Vagina (tissue), 2 donors: ENCODE data around the gene PIP5K1B. TPM values are rescaled to one million over a fixed set of nuclear protein-coding genes. Genes with fewer than 3 reads are reported as not detected.
"Not testable (repeated sequence)": the region's sequence is repeated elsewhere in the genome, so short reads cannot be mapped to it uniquely, and the experiment has no call there.

Source experiments
- DNase-seq, 2 donors: peaks; one replicate each; pipeline ENCODE4 v3.0.0-alpha.2; 2017; ENCODE audit errors: extremely low spot score in 2 of 2
- H3K27ac ChIP-seq: fragments of 200-600 bp; sonication (generic); one replicate; pipeline ENCODE4 v1.5.1; 2019
- H3K27me3 ChIP-seq: fragments of 200-600 bp; sonication (generic); one replicate; pipeline ENCODE4 v1.5.1; 2019
- H3K36me3 ChIP-seq, 2 donors: fragments of 200-600 bp; sonication (generic); one replicate each; pipeline ENCODE4 v1.5.1; 2017 to 2019
- H3K4me1 ChIP-seq: fragments of 200-600 bp; sonication (generic); one replicate; pipeline ENCODE4 v1.5.1; 2019
- H3K4me3 ChIP-seq, 2 donors: fragments of 200-600 bp; sonication (generic); 1 replicate in 1 of 2; 2 replicates in 1 of 2; pipeline ENCODE4 v1.5.1; 2016 to 2019
- H3K9me3 ChIP-seq: fragments of 200-600 bp; sonication (generic); one replicate; pipeline ENCODE4 v1.5.1; 2019
- POLR2A ChIP-seq, 2 donors: fragments of 450-650 bp; IDR thresholded peaks; one replicate each; pipeline ENCODE4 v1.6.1; 2017; ENCODE audit warnings: antibody characterized with exemption in 2 of 2, mild to moderate bottlenecking in 2 of 2, moderate library complexity in 2 of 2
- POLR2AphosphoS5 ChIP-seq, 2 donors: sonication (generic); formaldehyde crosslinking; IDR thresholded peaks; one replicate each; pipeline ENCODE4 v1.9.0; 2017; ENCODE audit warnings: antibody characterized with exemption in 2 of 2, mild to moderate bottlenecking in 2 of 2, low read depth in 1 of 2; ENCODE audit not compliant: insufficient read depth in 1 of 2
- intact Hi-C: fragments of 100-400 bp; cut with DNase I; formaldehyde crosslinking; loops from one replicate; pipeline ENCODE4 v1.15.1; 2023
- total RNA-seq: library from RNA; depleted of rRNA; stranded (reverse); fragments of >200 nt; gene quantifications from one replicate; pipeline ENCODE4 v1.2.3, GENCODE V29; 2016
- TF ChIP-seq, protein P1 (sequence below), 3 experiments: fragments of 450-650 bp in 2 of 3; fragments of 200-600 bp in 1 of 3; sonication (generic) in 1 of 3; IDR thresholded peaks; one replicate each; pipeline ENCODE4 v1.5.1; 2017 to 2019; ENCODE audit warnings: antibody characterized with exemption in 3 of 3, mild to moderate bottlenecking in 2 of 3, moderate library complexity in 2 of 3

PIP5K1B gene
- total RNA-seq, 1 donor from 2014 or later: 2.9 TPM

DNA sequence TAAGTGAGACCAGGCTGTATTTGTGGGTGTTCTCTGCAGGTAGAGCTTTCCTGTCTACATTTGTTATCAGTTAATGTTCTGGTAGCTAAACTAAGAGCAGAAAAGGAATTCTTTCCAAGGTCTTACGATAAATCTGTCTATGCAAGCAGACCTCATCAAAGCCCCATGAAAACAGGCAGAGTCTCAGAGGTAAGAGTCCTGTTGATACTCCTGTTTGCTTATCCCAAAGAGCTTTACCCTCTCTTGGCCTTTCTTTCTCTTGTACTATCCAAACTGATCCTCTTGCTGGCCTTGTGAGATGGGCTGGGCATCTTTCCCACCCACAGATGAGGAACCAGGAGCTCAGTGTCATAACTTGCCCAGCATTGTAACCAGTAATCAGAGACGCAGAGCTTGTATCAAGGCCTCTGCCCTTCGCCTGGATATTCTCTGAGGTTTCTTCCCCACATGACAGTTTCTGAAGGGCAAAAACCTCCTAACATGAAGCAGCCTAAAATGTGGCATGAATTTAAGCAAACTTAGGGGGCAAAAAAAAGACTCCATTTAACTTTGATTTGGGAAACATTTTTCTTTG, 275.4 kb downstream of the PIP5K1B start:
- TF ChIP-seq, protein P1, sequence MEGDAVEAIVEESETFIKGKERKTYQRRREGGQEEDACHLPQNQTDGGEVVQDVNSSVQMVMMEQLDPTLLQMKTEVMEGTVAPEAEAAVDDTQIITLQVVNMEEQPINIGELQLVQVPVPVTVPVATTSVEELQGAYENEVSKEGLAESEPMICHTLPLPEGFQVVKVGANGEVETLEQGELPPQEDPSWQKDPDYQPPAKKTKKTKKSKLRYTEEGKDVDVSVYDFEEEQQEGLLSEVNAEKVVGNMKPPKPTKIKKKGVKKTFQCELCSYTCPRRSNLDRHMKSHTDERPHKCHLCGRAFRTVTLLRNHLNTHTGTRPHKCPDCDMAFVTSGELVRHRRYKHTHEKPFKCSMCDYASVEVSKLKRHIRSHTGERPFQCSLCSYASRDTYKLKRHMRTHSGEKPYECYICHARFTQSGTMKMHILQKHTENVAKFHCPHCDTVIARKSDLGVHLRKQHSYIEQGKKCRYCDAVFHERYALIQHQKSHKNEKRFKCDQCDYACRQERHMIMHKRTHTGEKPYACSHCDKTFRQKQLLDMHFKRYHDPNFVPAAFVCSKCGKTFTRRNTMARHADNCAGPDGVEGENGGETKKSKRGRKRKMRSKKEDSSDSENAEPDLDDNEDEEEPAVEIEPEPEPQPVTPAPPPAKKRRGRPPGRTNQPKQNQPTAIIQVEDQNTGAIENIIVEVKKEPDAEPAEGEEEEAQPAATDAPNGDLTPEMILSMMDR (IDR thresholded peaks at IDR 0.05): no peak
- no peak for TF ChIP-seq POLR2AphosphoS5 (IDR thresholded peaks at IDR 0.05; ENCODE audit: insufficient read depth in 1 of 2, low read depth in 1 of 2)
- no peak for TF ChIP-seq POLR2A (IDR thresholded peaks at IDR 0.05)
- Histone ChIP-seq H3K27me3 (no peaks in the 10 kb centered on the region), H3K4me1 (peaks cover 19% of the 10 kb centered on the region), H3K27ac (no peak overlapping the region), H3K36me3 (no peaks in the 10 kb centered on the region), H3K9me3 (no peaks in the 10 kb centered on the region), H3K4me3 (no peak overlapping the region)
- intact Hi-C loops: no loop called here
- no peak for DNase-seq

GRCh38 chr9:68981789-68982188, 276.7 kb downstream of the PIP5K1B start:
- DNase-seq: no peak
- Histone ChIP-seq H3K4me3 (no peak overlapping the region), H3K36me3 (no peaks in the 10 kb centered on the region), H3K27me3 (no peaks in the 10 kb centered on the region), H3K4me1 (peaks cover 11% of the 10 kb centered on the region), H3K27ac (no peak overlapping the region), H3K9me3 (no peaks in the 10 kb centered on the region)
- TF ChIP-seq, protein P1 (IDR thresholded peaks at IDR 0.05): no peak
- no peak for TF ChIP-seq POLR2AphosphoS5 (IDR thresholded peaks at IDR 0.05; ENCODE audit: insufficient read depth in 1 of 2, low read depth in 1 of 2)
- no peak for TF ChIP-seq POLR2A (IDR thresholded peaks at IDR 0.05)
- intact Hi-C loops: no loop called here

DNA sequence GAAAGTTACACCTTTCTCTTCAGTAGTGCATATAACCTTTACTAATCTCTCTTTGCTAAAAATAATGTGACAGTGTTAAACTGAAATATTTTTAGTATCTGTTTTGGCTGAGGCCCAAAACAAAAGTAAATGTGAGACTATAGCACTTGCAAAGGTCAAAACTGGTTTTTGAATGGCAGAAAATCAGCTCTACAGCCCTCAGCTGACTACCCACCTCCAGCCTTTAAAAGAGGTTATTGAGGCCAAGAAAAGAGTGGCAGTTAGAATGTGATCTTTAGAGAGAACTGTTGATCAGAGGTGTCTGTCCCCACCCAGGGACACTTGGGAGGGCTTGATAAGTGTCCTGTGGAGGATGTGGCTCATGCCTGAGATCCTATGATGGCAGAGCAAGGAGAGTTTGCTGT, 278.0 kb downstream of the PIP5K1B start:
- intact Hi-C loops: no loop called here
- Histone ChIP-seq H3K9me3 (no peaks in the 10 kb centered on the region), H3K27me3 (no peaks in the 10 kb centered on the region), H3K36me3 (no peaks in the 10 kb centered on the region), H3K27ac (no peak overlapping the region), H3K4me1 (peaks cover 11% of the 10 kb centered on the region), H3K4me3 (no peak overlapping the region)
- no peak for TF ChIP-seq POLR2A (IDR thresholded peaks at IDR 0.05)
- TF ChIP-seq POLR2AphosphoS5 (IDR thresholded peaks at IDR 0.05; ENCODE audit: insufficient read depth in 1 of 2, low read depth in 1 of 2): no peak
- TF ChIP-seq, protein P1 (IDR thresholded peaks at IDR 0.05): no peak
- DNase-seq: no peak

DNA sequence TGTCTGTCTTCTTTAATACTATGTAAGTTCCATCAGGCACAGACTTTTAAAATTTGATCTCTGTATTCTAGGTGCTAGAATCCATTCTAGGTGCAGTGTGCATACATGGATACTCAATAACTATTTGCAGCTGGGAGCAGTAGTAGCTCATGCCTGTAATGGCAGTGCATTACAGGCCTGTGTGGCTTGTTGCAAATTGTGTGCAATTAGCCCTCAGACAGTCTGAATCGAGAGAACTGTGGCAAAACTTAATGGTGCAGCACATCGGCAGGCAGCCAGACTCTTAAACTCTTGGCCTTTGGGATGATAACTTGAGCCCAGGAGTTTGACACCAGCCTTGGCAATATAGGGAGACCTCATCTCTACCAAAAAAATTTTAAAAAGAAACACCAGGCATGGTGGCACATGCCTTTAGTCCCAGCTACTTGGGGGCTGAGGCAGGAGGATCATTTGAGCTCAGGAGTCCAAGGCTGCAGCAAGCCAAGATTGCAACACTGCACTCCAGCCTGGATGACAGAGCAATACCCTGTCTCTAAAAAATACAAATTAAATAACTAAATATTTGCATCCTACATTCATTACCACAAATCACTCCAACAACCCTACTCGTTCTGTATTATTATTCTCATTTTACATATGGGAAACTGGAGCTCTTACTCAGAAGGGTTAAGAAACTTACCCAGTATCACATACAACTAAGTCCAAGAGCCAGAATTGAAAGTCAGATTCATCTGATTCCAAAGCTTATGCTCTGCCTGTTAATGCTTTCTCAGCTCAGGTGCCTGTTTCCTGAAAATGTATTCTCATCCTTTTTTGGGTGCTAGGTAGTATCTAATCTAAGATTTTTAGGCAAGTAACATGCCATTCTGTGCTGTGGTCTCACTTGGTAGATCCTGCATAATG, 278.7 kb downstream of the PIP5K1B start:
- Histone ChIP-seq H3K4me3 (no peak overlapping the region), H3K9me3 (no peaks in the 10 kb centered on the region), H3K4me1 (peaks cover 11% of the 10 kb centered on the region), H3K27me3 (no peaks in the 10 kb centered on the region), H3K27ac (no peak overlapping the region), H3K36me3 (no peaks in the 10 kb centered on the region)
- TF ChIP-seq POLR2A (IDR thresholded peaks at IDR 0.05) (no peak), POLR2AphosphoS5 (IDR thresholded peaks at IDR 0.05; ENCODE audit: insufficient read depth in 1 of 2, low read depth in 1 of 2) (no peak)
- TF ChIP-seq, protein P1 (IDR thresholded peaks at IDR 0.05): no peak
- DNase-seq: no peak
- intact Hi-C loops: no loop called here

GRCh38 chr9:68986949-68987348, 281.9 kb downstream of the PIP5K1B start:
- intact Hi-C loops, H3K27me3 ChIP-seq, H3K4me3 ChIP-seq, DNase-seq, H3K4me1 ChIP-seq, H3K36me3 ChIP-seq, H3K9me3 ChIP-seq, H3K27ac ChIP-seq: not testable (repeated sequence)
